Activated naive CD4-positive, alpha-beta T cell treated with anti-CD3 and anti-CD28 coated beads, Interleukin-2, amount 50 U/mL, for 16 hours (primary cell): Measurements from ENCODE around the gene NRDE2.
A peak's percentile ranks its signal among the peaks of the same experiment; 100 is the strongest.

Experiments
- DNase-seq: peaks from one replicate; pipeline ENCODE4 v3.0.0-alpha.2; 2020

Gene NRDE2, protein sequence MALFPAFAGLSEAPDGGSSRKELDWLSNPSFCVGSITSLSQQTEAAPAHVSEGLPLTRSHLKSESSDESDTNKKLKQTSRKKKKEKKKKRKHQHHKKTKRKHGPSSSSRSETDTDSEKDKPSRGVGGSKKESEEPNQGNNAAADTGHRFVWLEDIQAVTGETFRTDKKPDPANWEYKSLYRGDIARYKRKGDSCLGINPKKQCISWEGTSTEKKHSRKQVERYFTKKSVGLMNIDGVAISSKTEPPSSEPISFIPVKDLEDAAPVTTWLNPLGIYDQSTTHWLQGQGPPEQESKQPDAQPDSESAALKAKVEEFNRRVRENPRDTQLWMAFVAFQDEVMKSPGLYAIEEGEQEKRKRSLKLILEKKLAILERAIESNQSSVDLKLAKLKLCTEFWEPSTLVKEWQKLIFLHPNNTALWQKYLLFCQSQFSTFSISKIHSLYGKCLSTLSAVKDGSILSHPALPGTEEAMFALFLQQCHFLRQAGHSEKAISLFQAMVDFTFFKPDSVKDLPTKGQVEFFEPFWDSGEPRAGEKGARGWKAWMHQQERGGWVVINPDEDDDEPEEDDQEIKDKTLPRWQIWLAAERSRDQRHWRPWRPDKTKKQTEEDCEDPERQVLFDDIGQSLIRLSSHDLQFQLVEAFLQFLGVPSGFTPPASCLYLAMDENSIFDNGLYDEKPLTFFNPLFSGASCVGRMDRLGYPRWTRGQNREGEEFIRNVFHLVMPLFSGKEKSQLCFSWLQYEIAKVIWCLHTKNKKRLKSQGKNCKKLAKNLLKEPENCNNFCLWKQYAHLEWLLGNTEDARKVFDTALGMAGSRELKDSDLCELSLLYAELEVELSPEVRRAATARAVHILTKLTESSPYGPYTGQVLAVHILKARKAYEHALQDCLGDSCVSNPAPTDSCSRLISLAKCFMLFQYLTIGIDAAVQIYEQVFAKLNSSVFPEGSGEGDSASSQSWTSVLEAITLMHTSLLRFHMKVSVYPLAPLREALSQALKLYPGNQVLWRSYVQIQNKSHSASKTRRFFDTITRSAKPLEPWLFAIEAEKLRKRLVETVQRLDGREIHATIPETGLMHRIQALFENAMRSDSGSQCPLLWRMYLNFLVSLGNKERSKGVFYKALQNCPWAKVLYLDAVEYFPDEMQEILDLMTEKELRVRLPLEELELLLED

DNA sequence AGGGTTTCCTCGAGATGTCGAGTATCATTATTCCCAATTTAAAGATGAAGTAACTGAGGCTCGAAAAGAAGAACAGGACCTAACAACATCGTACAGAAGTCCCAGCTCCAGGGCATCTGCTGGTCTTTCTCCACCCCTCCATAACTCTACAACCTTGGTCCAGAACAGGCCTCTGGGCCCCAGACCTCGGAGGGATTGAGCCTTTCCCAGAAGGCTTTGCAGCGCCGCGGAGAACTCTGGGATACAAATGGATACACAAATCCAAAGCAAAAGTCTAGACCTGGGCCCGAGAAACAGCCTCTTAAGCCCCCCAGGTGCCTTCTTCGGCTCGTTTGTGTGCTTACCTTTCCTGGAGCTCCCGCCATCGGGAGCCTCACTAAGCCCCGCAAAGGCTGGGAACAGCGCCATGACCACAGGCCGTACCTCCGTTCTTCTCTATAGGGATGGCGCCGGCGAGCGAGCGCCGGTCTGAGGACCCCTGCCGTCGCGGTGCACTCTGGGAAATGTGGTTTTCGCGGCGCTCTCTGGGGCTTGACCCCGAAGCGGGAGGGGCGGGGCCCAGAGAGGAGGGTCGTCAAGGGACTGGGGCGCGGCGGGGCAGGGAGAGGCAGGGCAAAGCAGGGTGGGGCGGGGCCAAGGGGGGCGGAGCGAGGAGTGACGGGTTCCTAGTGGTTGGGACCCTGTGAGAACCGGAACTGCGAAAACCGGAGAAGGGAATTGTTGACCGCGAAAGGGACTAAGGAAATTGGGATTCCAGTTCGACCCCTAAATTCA is at the start of gene NRDE2:
Gene NRDE2, minus strand, starts transcription at position 445 of the 774 bp plus-strand sequence. Its CDS starts 37 bp downstream, at position 408.
- peak; percentile 99 for DNase-seq

DNA sequence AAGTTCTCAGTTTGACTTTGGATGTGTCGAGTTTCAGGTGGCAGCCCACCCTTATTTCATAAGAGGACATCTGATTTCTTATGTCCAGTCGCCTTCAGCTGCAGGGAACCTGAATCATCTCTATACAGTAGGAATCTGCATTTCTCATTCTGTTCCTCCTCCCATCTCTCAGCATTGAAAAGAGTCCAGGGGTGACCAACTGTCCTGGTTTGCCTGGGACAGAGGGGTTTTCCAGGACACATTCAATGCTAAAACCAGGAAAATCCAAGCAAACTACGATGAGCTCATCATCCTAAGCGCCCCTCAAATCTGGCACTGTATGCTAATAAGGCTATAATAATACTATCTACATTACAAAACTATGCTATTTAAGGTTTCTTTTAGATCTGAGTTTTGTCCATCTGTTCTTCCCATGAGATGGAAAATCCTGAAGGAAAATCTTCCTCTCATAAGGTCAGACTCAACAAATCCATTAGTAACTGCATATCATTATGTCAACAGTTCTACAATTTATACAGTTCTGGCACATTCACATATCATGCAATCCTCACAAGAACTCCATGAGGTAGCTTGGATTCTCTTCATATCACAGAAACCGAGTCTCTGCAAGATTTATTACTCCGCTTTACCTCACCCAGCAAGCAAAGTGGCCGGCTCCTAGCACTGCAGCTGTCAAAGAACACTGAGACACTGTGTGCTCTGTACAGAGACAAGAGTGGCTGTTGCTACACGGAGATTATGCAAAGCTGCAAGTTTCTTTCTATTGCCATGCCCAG is 49.5 kb upstream of the NRDE2 start:
- no peak for DNase-seq

DNA sequence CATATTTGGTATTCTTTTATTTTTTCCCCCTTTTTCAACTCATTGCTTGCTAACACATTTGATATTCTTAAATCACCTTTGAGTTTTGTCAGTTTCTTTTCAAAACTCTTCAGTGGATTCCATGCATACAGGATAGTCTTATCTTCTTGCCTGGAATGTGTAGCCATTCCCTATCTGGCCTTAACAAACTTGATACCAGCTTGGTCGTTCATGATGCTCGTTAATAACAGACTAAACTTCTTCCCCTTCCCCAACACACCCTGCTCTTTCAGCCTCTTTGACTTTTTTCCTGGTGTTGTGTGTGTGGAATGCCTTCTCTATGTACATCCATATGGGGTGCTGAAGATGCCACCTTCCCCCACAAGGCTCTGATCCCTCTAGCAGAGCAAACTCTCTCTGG is 47.4 kb upstream of the NRDE2 start:
- DNase-seq = no peak

DNA sequence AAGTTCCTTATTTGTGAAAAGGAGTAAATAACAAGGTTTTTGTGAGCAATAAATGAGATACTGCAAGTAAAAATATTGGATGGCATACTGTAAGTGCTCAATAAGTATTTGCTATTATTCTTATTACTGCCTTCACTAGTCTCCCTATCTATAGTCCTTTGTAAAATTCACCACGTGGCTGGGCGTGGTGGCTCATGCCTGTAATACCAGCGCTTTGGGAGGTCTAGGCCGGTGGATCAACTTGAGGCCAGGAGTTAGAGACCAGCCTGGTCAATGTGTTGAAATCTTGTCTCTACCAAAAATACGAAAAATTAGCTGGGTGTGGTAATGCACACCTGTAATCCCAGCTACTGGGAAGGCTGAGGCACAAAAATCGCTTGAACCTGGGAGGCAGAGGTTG is 46.5 kb upstream of the NRDE2 start:
- no peak for DNase-seq

DNA sequence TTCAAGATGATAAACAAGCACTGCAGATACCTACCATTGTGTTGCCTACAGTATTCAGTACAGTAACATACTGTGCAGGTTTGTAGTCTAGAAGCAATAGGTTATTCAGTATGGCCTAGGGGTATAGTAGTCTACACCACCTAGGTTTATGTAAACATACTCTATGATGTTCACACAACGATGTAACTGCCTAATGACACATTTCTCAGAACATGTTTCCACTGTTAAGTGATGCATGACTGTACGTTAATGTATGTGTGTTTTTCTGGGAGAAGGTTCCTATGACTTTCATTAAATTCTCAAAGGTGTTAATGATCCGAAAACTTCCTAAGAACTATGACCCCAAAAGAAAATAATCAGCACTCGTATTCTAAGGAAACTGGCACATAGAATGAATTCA is 44.2 kb upstream of the NRDE2 start:
- DNase-seq = no peak

DNA sequence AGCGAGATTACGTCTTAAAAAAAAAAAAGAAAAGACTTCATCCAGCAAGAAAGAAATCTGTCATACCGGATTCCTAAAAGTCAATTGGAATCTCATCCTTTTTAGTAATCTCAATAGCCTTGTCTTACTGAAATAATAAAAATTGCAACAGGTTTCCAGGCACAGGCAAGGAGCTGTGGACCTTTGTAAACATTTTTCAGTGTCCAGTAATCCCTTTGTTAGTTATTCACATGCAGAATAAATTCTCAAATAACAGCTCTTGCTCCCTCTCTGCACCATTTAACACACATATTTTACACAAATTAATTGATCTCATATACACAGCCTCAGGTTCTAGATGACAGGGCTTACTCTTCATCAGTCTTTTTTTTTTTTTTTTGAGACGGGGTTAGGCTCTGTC is 43.1 kb upstream of the NRDE2 start:
- DNase-seq = no peak

DNA sequence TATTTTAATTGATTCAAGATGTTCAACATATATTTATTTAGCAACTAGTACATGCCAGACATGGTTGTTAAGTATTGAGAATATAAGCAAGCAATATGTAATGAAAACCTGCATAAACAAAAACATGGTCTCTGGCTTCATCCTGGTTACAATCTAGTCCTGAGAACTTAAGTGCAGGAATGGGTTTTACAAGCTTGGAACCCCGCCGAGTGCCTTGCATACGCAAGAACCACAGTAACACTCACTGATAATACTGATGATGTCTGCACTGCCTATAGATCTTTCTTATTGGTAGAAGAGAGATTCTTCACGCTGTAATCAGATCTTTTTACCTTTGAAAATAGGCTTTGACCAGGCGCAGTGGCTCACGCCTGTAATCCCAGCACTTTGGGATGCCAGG is 42.1 kb upstream of the NRDE2 start:
- no peak for DNase-seq

DNA sequence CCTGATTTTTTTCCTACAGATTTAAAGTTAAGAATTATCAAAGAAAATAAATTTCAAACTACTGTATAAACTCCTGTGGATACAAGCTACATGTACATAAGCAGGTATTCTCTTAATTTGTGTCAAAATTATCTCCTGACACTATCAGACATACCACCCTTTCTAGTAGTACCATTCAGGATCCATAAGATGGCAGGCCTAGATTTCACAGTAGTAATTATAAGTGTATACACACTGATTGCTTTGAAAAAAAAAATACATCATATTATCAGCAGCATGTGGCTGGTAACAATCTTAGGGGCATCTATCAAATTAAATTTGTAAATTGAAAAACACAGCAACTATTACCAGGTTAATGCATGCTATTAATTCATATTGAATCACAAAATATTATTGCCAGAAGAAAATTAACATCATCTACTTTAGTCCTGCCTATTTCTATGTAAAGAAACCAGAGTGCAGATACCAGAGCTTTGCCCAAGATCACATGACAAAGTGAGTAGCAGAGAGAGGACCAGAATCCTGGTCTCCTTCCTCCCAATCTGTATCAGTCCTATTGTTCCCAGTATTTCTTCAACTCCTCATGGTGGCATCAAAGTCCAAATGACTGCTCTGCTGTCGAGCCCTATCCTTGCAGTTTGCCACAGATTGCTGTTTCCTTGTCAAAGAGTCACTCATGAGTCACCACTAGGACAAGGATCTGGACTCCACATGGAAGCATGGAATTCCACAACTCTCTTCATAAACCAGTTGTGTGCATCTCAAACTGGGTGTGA is 37.4 kb upstream of the NRDE2 start:
- DNase-seq = no peak

DNA sequence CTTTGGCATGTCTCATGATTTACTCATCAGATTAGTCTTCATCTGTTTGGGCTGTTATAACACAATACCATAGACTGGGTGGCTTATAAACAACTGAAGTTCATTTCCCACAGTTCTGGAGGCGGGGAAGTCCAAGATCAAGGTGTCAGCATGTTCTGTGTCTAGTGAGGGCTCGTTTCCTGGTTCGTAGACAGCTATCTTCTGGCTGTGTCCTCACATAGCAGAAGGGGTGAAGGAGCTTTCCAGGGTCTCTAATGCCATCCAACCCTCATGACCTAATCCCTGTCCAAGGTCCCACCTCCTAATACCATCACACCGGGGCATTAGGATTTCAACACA is 30.8 kb upstream of the NRDE2 start:
- no peak for DNase-seq

DNA sequence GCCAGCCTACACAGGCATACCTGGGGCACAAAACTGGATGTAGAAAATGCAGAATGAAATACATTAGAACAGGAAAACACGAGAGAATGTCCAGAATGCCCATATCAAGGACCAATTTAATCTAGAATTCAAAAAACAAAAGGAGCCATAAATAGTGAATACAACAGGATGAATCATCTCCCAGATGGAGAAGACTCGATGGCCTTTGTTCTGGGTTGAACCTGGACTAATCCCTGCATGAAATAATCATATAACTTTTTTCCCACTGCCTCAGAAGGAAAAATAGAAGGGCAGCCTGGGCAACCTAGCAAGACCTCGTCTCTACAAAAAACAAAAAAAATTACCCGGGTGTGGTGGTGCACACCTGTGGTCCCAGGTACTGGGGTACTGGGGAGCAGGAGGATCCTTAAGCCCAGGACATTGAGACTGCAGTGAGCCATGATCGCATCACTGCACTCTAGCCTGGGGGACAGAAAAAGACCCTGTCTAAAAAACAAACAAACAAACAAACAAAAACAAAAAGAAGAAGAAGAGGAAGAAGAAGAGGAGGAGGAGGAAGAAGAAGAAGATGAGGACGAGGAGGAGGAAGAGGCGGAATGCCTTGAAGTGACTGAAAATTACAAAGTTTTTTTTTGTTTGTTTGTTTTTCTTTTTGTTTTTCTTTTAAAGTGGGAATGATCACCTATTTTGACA is 30.3 kb upstream of the NRDE2 start:
- no peak for DNase-seq

DNA sequence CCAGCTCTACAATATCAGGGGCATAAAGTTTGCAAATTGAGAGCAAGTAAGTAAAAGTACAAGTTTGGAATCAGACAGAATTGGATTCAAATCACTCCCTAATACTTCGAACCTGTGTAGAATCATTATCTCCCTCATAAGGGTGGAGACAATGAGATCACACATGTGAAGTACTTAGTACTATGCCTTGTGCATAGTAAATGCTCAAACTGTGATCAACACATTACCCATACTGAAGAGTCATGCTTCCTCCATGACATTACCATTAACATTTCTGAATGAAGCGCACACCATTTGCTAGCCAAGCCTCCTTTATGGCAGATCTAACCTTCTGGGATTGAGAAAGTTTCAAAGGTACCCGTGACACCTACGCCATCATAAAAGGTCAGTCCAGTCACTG is 26.6 kb upstream of the NRDE2 start:
- no peak for DNase-seq

DNA sequence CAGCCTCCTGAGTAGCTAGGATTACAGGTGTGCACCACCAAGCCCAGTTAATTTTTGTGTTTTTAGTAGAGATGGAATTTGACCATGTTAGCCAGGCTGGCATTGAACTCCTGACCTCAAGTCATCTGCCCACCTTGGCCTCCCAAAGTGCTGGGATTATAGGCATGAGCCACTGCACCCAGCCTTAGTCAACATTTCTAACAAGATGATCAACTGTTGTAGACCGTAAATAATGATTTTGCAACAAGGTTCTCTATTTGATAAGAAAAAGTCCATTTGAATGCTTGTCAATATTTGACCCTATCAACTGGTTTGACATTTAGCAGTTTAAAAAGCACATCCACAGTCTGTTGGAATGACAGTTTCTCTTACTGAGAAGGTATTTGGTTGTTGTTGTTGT is 25.2 kb upstream of the NRDE2 start:
- no peak for DNase-seq

DNA sequence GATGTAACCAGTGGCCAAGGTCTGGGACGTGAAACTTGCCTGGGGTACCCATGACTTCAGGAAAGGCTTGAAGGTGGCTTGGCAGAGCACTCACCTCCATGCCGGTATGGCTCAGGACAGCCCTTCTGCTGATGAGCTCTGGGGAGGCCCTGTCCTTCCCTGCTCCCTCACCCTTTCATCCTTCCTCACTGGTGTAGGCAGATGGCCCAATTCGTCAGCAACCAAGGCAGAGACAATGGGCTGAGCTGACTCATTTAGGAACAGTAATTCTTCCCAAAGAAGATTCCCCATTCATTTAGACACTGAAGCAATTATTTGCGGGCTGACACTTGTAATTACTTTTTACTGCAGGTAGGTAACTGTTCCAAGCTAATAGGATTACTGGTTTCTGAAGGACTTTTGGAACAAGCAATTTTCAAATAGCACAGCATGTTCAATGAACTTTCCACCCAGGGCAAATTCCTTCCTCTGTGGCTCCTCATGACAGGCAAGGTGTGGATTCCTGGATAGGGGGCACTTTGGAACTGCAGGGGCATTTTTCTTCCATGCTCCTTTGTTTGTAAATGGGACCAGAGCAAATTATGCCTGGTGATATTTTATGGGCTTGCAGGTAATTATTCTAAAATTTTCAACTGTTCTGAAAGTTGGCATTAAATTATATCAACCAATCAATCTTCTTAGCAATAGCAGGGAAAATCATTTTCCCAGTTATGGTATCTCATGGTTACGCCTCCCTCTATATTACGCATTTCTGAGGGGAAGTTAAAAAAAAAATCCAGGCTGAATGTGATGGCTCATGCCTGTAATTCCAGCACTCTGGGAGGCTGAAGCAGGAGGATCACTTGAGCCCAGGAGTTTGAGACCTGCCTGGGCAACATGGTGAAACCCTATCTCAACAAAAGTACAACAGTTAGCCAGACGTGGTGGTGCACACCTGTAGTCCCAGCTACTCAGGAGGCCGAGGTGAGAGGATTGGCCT is 24.1 kb upstream of the NRDE2 start:
- DNase-seq = no peak

DNA sequence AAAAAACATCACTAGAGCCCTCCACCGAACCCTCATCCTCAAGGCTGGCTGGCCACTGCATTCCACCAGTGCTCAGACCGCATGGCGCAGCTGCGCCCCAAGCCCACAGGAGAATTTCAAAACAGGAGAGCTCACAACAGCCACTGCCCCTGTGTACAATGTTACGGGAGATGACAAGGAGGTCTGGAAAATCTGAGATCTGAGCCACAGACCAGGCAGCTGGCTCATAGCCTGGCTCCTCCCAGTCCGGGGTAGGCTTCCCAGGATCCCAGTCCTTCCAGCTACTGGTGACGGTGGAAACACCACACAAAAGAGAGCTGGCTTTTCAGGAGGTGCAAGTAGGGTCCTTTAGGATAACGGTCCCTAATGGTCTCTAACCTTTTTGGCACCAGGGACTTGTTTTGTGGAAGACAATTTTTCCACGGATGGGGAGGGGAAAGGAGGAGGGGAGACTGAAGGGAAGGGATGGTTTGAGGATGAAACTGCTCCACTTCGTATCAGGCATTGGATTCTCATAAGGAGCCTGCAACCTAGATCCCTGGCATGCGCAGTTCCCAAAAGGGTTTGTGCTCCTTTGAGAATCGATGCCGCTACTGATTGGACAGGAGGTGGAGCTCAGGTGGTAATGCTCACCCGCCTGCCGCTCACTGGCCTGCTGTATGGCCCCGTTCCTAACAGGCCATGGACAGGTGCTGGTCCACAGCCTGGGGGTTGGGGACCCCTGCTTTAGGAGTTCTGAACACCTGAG is 23.0 kb upstream of the NRDE2 start:
- no peak for DNase-seq

DNA sequence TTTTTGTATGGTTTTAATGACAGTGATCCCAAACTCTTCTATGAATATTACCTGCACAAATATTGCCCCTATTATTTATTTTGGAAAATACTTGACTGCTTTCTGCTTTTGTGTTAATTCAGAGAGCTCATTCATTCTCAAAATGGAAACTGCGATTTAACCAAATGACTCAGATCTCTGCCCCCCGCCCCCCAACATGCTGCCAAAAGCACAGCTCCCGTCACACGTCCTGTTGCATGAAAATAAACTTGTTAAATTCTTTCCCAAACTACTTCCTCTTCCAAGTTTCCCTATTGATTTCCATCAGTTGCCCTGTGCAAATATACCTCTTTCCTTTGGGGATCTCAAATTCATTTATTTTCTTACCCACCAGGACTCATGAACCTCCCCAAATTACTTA is 18.0 kb upstream of the NRDE2 start:
- DNase-seq = no peak

DNA sequence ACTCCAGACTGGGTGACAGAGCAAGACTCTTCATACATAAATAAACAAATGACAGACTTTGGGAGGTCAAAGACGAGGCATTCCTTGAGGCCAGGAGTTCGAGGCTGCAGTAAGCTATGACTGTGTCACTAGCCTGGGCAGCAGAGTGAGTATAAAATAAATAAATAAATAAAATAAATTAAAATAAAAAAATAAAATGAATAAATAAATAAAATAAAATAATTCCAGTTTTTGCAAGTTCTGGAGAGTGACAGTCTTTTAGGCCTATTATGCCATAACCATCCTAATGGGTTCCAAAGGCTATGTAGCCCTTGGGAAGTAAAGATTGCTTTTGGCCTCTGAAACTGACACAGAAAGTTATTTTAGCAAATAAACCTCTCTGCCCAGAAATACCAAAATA is 16.5 kb upstream of the NRDE2 start:
- no peak for DNase-seq

DNA sequence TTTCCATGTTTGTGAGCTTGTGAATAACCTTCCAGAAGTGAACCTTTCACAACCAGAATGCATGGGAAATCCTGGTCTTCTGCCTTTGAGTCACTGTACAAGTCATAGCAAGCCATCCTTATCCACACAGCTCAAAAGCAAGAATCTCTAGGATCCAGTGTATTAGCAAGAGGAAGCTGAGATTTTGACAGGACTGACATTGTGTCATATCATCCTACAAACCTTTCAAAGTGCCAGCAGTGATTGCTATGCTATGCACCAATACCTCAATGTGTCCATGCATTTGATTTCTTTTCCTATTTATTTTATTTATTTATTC is 13.5 kb upstream of the NRDE2 start:
- DNase-seq = no peak

DNA sequence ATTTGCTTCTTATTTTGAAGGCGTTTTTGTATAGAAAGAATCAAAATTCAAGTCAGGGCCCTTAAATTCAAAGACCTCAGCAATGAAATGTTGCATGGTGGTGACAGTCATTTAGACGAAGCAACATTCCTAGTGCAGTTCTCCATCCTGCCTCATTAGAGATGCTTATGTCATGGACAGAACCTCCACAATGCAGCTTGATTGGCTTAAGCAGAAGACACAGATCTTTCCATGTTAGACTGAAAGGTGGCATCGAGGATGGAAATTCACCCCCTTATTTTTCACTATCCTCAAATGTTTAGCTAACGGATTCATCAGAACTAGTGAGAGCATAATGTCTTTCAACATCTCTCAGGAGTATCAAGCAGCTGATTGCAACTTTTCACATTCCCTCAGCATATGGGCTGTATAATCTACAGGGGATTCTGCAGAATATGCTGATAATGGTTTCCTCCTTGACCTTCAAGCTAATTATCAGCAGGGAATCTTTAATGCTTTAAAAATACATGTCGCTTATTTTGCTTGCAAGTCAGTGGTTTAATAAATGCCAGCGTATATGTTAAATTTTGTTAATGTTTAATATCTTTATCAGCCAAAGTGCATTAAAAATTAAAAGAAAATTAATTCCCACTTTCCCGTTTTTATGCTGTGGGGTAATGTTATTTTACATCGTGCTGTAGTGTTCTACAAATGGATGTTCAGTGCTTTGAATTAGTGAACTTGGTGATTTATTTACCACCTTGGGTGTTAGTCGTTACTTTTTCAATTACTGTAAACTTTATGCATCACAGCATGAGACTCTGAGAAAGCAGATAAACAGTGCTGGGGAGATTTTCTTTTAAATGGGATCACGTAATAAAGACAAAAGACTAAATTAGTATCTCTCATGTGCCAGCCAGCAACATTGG is 12.8 kb upstream of the NRDE2 start:
- no peak for DNase-seq
